Nephron progenitor cell (in vitro differentiated cells): Measurements from ENCODE around the gene RHBDD2.

Source experiments
- DNase-seq: peaks from one replicate; pipeline ENCODE4 v3.0.0; 2021
- H3K27ac Mint-ChIP-seq: 2 replicates; pipeline ENCODE4 v1.8.0; 2021; ENCODE audit warnings: mild to moderate bottlenecking, moderate library complexity, mixed read lengths
- H3K27me3 Mint-ChIP-seq: 2 replicates; pipeline ENCODE4 v1.8.0; 2021; ENCODE audit warnings: mild to moderate bottlenecking, low read depth, mixed read lengths; ENCODE audit not compliant: poor library complexity
- H3K36me3 Mint-ChIP-seq: 2 replicates; pipeline ENCODE4 v1.8.0; 2021; ENCODE audit warnings: low read depth, mixed read lengths
- H3K4me1 Mint-ChIP-seq: 2 replicates; pipeline ENCODE4 v1.8.0; 2021; ENCODE audit warnings: mixed read lengths
- H3K4me3 Mint-ChIP-seq: 2 replicates; pipeline ENCODE4 v1.8.0; 2021; ENCODE audit warnings: mild to moderate bottlenecking, moderate library complexity, mixed read lengths
- H3K9me3 Mint-ChIP-seq: 2 replicates; pipeline ENCODE4 v1.8.0; 2021; ENCODE audit warnings: mild to moderate bottlenecking, moderate library complexity, mixed read lengths
- TF ChIP-seq, protein P1 (sequence below): fragments of 200-600 bp; sonication (generic); IDR thresholded peaks from 2 replicates; pipeline ENCODE4 v1.5.0; 2021; ENCODE audit warnings: antibody characterized with exemption

The RHBDD2 gene

DNA sequence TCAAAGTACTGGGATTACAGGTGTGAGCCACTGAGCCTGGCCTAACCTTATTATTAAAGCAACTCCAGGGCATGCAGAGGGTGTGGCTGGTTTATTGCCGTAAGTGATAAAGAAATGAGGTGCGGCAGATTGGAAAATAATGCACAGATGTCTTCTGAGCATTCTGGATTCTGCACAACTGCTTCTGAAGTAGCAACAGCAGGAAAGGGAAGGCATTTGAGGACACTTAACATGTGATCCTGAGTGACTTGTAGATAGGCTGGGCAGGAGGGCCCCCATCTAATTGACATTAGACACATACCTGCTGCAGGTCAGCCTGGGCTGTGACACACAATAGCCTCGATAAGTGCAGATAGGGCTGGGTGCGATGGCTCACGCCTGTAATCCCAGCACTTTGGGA is 5.6 kb downstream of the RHBDD2 start:
- TF ChIP-seq, protein P1, sequence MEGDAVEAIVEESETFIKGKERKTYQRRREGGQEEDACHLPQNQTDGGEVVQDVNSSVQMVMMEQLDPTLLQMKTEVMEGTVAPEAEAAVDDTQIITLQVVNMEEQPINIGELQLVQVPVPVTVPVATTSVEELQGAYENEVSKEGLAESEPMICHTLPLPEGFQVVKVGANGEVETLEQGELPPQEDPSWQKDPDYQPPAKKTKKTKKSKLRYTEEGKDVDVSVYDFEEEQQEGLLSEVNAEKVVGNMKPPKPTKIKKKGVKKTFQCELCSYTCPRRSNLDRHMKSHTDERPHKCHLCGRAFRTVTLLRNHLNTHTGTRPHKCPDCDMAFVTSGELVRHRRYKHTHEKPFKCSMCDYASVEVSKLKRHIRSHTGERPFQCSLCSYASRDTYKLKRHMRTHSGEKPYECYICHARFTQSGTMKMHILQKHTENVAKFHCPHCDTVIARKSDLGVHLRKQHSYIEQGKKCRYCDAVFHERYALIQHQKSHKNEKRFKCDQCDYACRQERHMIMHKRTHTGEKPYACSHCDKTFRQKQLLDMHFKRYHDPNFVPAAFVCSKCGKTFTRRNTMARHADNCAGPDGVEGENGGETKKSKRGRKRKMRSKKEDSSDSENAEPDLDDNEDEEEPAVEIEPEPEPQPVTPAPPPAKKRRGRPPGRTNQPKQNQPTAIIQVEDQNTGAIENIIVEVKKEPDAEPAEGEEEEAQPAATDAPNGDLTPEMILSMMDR = no peak
- Mint-ChIP-seq H3K27ac (no peak overlapping the region), H3K4me1 (peaks cover 52% of the 10 kb centered on the region), H3K4me3 (no peak overlapping the region), H3K9me3 (no peaks in the 10 kb centered on the region), H3K36me3 (peaks cover 65% of the 10 kb centered on the region), H3K27me3 (no peaks in the 10 kb centered on the region)
- no peak for DNase-seq

DNA sequence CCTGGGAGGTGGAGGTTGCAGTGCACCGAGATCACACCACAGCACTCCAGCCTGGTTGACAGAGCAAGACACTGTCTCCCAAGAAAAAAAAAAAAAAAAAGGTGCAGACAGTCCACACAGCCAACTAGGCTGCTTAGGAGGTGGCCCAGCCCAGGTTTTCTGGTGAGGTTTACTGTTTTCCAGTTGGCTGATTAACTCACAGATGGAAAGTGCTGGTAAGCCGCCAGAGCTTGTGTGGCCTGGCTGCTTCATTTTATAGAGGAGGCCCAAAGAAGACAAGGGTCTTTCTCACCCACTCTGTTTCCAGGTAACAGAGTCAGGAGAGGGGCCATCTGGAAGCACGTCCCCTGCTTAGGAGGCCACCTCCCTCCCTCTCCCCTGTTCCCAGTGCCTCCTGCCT is 6.2 kb downstream of the RHBDD2 start:
- no peak for DNase-seq
- no peaks in the 10 kb centered on the region for H3K27me3 Mint-ChIP-seq
- H3K4me3 Mint-ChIP-seq = no peak overlapping the region
- H3K36me3 Mint-ChIP-seq = peaks cover 69% of the 10 kb centered on the region
- no peak overlapping the region for H3K27ac Mint-ChIP-seq
- H3K4me1 Mint-ChIP-seq = peaks cover 47% of the 10 kb centered on the region
- TF ChIP-seq, protein P1 = no peak
- no peaks in the 10 kb centered on the region for H3K9me3 Mint-ChIP-seq

DNA sequence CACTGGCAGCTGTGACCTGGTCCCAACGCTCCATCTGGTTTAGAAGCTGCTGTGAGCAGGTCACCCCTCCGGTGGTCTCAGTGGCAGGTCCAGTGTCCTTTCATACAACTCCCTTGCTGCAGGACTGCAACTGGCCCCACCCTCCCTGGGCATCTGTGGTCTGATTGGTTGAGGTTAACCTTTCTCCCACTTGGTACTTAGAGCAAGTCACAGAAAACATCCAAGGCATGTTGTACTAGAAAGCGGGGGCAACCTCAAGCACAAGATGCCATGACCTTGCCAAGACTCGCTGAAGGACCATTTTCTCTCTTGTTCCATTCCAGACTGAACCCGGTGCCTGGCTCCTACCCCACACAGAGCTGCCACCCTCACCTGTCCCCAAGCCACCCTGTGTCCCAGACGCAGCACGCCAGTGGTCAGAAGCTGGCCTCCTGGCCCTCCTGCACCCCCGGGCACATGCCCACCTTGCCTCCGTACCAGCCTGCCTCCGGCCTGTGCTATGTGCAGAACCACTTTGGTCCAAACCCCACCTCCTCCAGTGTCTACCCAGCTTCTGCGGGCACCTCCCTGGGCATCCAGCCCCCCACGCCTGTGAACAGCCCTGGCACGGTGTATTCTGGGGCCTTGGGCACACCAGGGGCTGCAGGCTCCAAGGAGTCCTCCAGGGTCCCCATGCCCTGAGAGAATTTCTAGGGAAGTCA is 9.0 kb downstream of the RHBDD2 start:
- H3K27ac Mint-ChIP-seq = peak overlapping the region; percentile 57
- DNase-seq = no peak
- peaks cover 27% of the 10 kb centered on the region for H3K4me1 Mint-ChIP-seq
- no peaks in the 10 kb centered on the region for H3K9me3 Mint-ChIP-seq
- no peak overlapping the region for H3K4me3 Mint-ChIP-seq
- H3K36me3 Mint-ChIP-seq = peaks cover 55% of the 10 kb centered on the region
- TF ChIP-seq, protein P1 = no peak
- no peaks in the 10 kb centered on the region for H3K27me3 Mint-ChIP-seq

DNA sequence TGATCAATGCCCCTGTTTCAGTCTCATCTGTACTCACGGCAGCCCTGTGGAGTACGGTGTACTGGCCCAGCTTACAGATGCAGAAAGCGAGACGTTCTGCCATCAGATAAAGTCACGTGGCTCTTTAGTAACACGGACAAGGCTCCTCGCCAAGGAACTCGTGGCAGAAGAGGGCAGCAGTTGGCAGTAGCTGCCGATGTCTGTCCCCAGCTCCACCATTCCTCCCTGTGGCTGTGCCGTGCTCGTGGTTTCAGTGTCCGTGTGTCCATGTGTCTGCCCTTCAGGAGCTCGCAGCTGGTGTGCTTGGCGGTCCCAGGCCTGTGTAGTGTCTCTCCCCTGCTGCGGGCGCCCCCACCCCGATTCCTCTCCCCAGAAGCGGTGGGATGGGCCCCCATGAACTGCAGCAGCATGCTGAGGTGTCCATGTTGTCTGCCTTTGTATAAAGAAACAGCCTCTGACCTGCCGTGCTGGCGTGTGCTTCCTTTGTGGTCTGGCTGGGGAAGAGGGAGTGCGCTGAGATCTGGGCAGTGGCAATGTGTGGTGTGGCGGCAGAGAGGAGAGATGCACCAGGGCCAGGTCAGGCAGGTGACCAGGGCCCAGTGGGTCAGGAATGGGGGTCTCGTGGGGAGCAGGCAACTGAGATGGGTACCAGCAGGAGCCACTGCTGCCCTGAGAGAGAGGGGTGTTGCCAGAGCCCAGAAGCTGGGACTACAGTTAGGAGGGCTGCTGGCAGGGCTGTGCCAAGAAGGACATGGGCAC is 9.8 kb downstream of the RHBDD2 start:
- Mint-ChIP-seq H3K4me3 (no peak overlapping the region), H3K27ac (peak overlapping the region; percentile 17), H3K9me3 (no peaks in the 10 kb centered on the region), H3K4me1 (peaks cover 25% of the 10 kb centered on the region), H3K27me3 (no peaks in the 10 kb centered on the region), H3K36me3 (peaks cover 52% of the 10 kb centered on the region)
- no peak for DNase-seq
- TF ChIP-seq, protein P1 = no peak

- Mint-ChIP-seq H3K4me1 (peaks cover 23% of the 10 kb centered on the region), H3K4me3 (no peak overlapping the region), H3K36me3 (peaks cover 48% of the 10 kb centered on the region), H3K27ac (peak overlapping the region; percentile 89), H3K9me3 (no peaks in the 10 kb centered on the region), H3K27me3 (no peaks in the 10 kb centered on the region)
- TF ChIP-seq, protein P1 = no peak
- DNase-seq = no peak
Observed at GRCh38 chr7:75889223-75889825, 10.5 kb downstream of the RHBDD2 start.
